ENCODE data around the gene NUP133. TPM values are rescaled to one million over a fixed set of nuclear protein-coding genes. Genes with fewer than 3 reads are reported as not detected.
A peak's percentile ranks its signal among the peaks of the same experiment; 100 is the strongest.

The NUP133 gene
- total and polyA plus RNA-seq, 10 of the 15 experiments (the other 5 are each of a cell fraction or from before 2014, with no cell fraction given): 10.9 to 45.4 (median 29.2) TPM

GRCh38 chr1:229557200-229557850, 49.2 kb upstream of the NUP133 start:
- ChIA-PET SMC1A (ENCODE audit: uncharacterized antibody, unreplicated experiment) (interaction anchor here (1.1 to 3.0 kb wide), 5 partner anchors 9 to 72 kb away, joined by 3 to 25 read pairs (median 5); partner anchors contain the start of gene NUP133), POLR2A (interaction anchor here (1.0 to 3.2 kb wide), 4 partner anchors 66 to 108 kb away, joined by 3 to 33 read pairs (median 6); partner anchors contain the start of genes TAF5L and URB2), RAD21 (ENCODE audit: unreplicated experiment) (interaction anchor here (0.7 to 2.9 kb wide), 7 partner anchors 22 to 749 kb away, joined by 3 to 25 read pairs (median 4); no protein-coding TSS in a partner anchor), CTCF (interaction anchor here (0.8 to 2.6 kb wide), 12 partner anchors 13 to 752 kb away, joined by 3 to 21 read pairs (median 4); partner anchors contain the start of gene NUP133)
- Histone ChIP-seq H3K4me1 (ENCODE audit: control insufficient read depth, insufficient read depth, low read length) (no peaks in the 10 kb centered on the region; the same call in 1 of the 2 replicates), H4K20me1 (ENCODE audit: control insufficient read depth, insufficient read depth) (no peaks in the 10 kb centered on the region), H3K9ac (ENCODE audit: control insufficient read depth, insufficient read depth, low read length) (peak overlapping the region; percentile 70), H2AFZ (ENCODE audit: control insufficient read depth, low read depth, low read length) (peak overlapping the region; percentile 18), H3K36me3 (ENCODE audit: control insufficient read depth in 2 of 2, insufficient read depth in 2 of 2, low read length in 1 of 2) (no peaks in the 10 kb centered on the region), H3K4me2 (ENCODE audit: control insufficient read depth, insufficient read depth) (peak overlapping the region; percentile 76), H3K79me2 (ENCODE audit: control insufficient read depth, insufficient read depth, low read length) (peaks cover 37% of the 10 kb centered on the region), H3K9me3 (replicated peaks; ENCODE audit: control insufficient read depth, insufficient read depth, low read length) (no peaks in the 10 kb centered on the region), H3K27ac (ENCODE audit: control insufficient read depth, insufficient read depth) (peak overlapping the region; percentile 60), H3K4me3 (peak overlapping the region; percentile 66), H3K27me3 (replicated peaks in 1 of 2; ENCODE audit: control insufficient read depth in 2 of 2, insufficient read depth in 2 of 2, low read length in 1 of 2) (no peaks in the 10 kb centered on the region)
- in situ Hi-C loops (cut with MboI) (no loop called here), intact Hi-C loops (cut with micrococcal nuclease; ENCODE audit: unreplicated experiment) (loop anchor here (10.0 kb wide), 1 partner anchor 517 kb away; no protein-coding TSS in a partner anchor)
- ATAC-seq (peak; percentile 22), FAIRE-seq (peak; percentile 62), DNase-seq (ENCODE audit: low read depth, low spot score) (no peak)
- WGBS (ENCODE audit: insufficient coverage, insufficient replicate concordance, low lambda C conversion rate, missing lambda C conversion rate): 15% methylated on average over 5 of the region's 5 CpGs
- no peak for TF ChIP-seq NFXL1 (IDR thresholded peaks at IDR 0.05; ENCODE audit: borderline replicate concordance)
- TF ChIP-seq CBFB (IDR thresholded peaks at IDR 0.05; ENCODE audit: low read depth): no peak
- no peak for TF ChIP-seq EGR1 (IDR thresholded peaks at IDR 0.05; ENCODE audit: borderline replicate concordance in 1 of 2, low read depth in 2 of 2, low read length in 2 of 2)
- TF ChIP-seq, protein P1, sequence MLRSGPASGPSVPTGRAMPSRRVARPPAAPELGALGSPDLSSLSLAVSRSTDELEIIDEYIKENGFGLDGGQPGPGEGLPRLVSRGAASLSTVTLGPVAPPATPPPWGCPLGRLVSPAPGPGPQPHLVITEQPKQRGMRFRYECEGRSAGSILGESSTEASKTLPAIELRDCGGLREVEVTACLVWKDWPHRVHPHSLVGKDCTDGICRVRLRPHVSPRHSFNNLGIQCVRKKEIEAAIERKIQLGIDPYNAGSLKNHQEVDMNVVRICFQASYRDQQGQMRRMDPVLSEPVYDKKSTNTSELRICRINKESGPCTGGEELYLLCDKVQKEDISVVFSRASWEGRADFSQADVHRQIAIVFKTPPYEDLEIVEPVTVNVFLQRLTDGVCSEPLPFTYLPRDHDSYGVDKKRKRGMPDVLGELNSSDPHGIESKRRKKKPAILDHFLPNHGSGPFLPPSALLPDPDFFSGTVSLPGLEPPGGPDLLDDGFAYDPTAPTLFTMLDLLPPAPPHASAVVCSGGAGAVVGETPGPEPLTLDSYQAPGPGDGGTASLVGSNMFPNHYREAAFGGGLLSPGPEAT (IDR thresholded peaks at IDR 0.05; ENCODE audit: low read depth): no peak
- TF ChIP-seq ZSCAN29 (IDR thresholded peaks at IDR 0.05): no peak
- no peak for TF ChIP-seq ZNF274 (IDR thresholded peaks at IDR 0.05; ENCODE audit: insufficient read depth, insufficient read length)
- TF ChIP-seq, protein P2, sequence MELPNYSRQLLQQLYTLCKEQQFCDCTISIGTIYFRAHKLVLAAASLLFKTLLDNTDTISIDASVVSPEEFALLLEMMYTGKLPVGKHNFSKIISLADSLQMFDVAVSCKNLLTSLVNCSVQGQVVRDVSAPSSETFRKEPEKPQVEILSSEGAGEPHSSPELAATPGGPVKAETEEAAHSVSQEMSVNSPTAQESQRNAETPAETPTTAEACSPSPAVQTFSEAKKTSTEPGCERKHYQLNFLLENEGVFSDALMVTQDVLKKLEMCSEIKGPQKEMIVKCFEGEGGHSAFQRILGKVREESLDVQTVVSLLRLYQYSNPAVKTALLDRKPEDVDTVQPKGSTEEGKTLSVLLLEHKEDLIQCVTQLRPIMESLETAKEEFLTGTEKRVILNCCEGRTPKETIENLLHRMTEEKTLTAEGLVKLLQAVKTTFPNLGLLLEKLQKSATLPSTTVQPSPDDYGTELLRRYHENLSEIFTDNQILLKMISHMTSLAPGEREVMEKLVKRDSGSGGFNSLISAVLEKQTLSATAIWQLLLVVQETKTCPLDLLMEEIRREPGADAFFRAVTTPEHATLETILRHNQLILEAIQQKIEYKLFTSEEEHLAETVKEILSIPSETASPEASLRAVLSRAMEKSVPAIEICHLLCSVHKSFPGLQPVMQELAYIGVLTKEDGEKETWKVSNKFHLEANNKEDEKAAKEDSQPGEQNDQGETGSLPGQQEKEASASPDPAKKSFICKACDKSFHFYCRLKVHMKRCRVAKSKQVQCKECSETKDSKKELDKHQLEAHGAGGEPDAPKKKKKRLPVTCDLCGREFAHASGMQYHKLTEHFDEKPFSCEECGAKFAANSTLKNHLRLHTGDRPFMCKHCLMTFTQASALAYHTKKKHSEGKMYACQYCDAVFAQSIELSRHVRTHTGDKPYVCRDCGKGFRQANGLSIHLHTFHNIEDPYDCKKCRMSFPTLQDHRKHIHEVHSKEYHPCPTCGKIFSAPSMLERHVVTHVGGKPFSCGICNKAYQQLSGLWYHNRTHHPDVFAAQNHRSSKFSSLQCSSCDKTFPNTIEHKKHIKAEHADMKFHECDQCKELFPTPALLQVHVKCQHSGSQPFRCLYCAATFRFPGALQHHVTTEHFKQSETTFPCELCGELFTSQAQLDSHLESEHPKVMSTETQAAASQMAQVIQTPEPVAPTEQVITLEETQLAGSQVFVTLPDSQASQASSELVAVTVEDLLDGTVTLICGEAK (IDR thresholded peaks at IDR 0.05; ENCODE audit: borderline replicate concordance): 0 out of 2 replicates have a peak, but pooled peaks have one; percentile 16
- TF ChIP-seq MAX (IDR thresholded peaks at IDR 0.05; ENCODE audit: low read depth, low read length): no peak
- no TSS peak for BruUV-seq (replicated peaks)
